ENCODE data around the gene APBB2. TPM values are rescaled to one million over a fixed set of nuclear protein-coding genes. Genes with fewer than 3 reads are reported as not detected.

Gene APBB2
- total and polyA plus RNA-seq, 2 donors (not counting 1 experiment from before 2014, with no cell fraction given), result 4.4 to 15.8 TPM

GRCh38 chr4:40966091-40966490, 248.3 kb downstream of the APBB2 start:
- ChIA-PET CTCF (no interaction called here), POLR2A (no interaction called here)
- Histone ChIP-seq H3K4me1 (ENCODE audit: control insufficient read depth in 2 of 2, insufficient read depth in 2 of 2, low read length in 2 of 2) (no peaks in the 10 kb centered on the region), H3K27me3 (replicated peaks in 1 of 4; ENCODE audit: control extremely low read depth in 1 of 4, control insufficient read depth in 3 of 4, insufficient read depth in 4 of 4, low read length in 3 of 4) (peaks cover 0 to 3% (median 0%) of the 10 kb centered on the region in 4 experiments), H3K4me3 (ENCODE audit: control extremely low read depth in 1 of 5, extremely low read depth in 1 of 5, insufficient read depth in 1 of 5, low read depth in 2 of 5, low read length in 4 of 5) (no peak overlapping the region), H4K20me1 (ENCODE audit: control insufficient read depth, insufficient read depth, low read length, poor library complexity, severe bottlenecking) (no peaks in the 10 kb centered on the region), H3K27ac (ENCODE audit: low read length in 2 of 2) (no peak overlapping the region), H3K36me3 (replicated peaks in 1 of 2; ENCODE audit: control extremely low read depth in 1 of 2, control insufficient read depth in 1 of 2, extremely low read depth in 1 of 2, insufficient read depth in 2 of 2, low read length in 1 of 2) (no peaks in the 10 kb centered on the region), H3K4me2 (replicated peaks; ENCODE audit: low read depth, low read length, poor library complexity, severe bottlenecking) (no peak overlapping the region), H2AFZ (ENCODE audit: insufficient read depth, low read depth, low read length, poor library complexity, severe bottlenecking) (no peak overlapping the region), H3K9me3 (ENCODE audit: control extremely low read depth in 1 of 3, control insufficient read depth in 2 of 3, insufficient read depth in 1 of 3, low read length in 2 of 3) (peaks cover 0 to 17% (median 0%) of the 10 kb centered on the region in 3 donors), H3K9ac (ENCODE audit: low read length) (no peak overlapping the region), H3K79me2 (ENCODE audit: control insufficient read depth, insufficient read depth, low read length) (no peaks in the 10 kb centered on the region)
- no peak for DNase-seq
- no peak for TF ChIP-seq EZH2 (IDR thresholded peaks at IDR 0.05; ENCODE audit: borderline replicate concordance, insufficient read depth, low read depth, low read length, poor library complexity, severe bottlenecking)
- no peak for TF ChIP-seq CTCF (IDR thresholded peaks at IDR 0.05)
- intact Hi-C loops (cut with micrococcal nuclease), result no loop called here
- Mint-ChIP-seq H3K27me3 (peaks cover 4% of the 10 kb centered on the region), H3K4me3 (no peak overlapping the region), H3K27ac (no peak overlapping the region), H3K4me1 (no peaks in the 10 kb centered on the region), H3K9me3 (ENCODE audit: insufficient read depth) (no peaks in the 10 kb centered on the region)
- 92% methylated on average over 3 of the region's 5 CpGs for WGBS (ENCODE audit: insufficient coverage)
- no peak for ATAC-seq (ENCODE audit: low read depth)

DNA sequence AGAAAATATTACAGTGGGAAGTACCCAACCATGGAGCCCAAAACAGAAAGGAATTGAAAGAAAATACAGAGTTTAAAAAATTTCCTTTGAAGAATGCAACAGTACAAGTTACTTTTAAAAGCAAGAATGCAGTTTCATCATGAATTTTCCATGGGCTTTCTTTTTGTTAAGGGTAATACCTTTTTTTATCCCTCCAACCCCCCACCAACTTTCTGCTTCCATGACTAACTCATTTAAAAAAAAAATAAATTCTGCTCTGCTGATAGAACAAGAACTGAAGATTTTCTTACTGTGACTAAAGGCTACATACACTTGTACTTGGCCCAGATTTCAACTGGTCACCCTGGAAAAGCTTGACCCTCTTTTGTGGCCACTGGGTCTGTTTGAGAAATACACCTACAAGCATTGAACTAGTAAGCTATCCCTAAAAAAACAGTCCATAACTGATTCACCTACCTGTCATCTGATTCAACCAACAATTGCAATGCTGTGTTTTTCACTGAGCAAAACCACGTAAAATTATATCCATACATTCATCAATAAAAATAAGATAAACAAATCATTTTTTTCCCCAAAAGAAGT, 250.4 kb downstream of the APBB2 start:
- no peaks in the 10 kb centered on the region for H3K79me2 ChIP-seq (ENCODE audit: control insufficient read depth, insufficient read depth, low read length)
- H3K4me3 Mint-ChIP-seq, result no peak overlapping the region
- no peak overlapping the region for H3K27ac Mint-ChIP-seq
- ATAC-seq (ENCODE audit: low read depth) (no peak), DNase-seq (no peak)
- no peaks in the 10 kb centered on the region for H4K20me1 ChIP-seq (ENCODE audit: control insufficient read depth, insufficient read depth, low read length, poor library complexity, severe bottlenecking)
- peaks cover 0 to 21% (median 0%) of the 10 kb centered on the region in 3 donors for H3K9me3 ChIP-seq (ENCODE audit: control extremely low read depth in 1 of 3, control insufficient read depth in 2 of 3, insufficient read depth in 1 of 3, low read length in 2 of 3)
- intact Hi-C loops (cut with micrococcal nuclease), result no loop called here
- no peaks in the 10 kb centered on the region for H3K27me3 ChIP-seq (replicated peaks in 1 of 4; ENCODE audit: control extremely low read depth in 1 of 4, control insufficient read depth in 3 of 4, insufficient read depth in 4 of 4, low read length in 3 of 4)
- TF ChIP-seq EZH2 (IDR thresholded peaks at IDR 0.05; ENCODE audit: borderline replicate concordance, insufficient read depth, low read depth, low read length, poor library complexity, severe bottlenecking) (no peak), CTCF (IDR thresholded peaks at IDR 0.05) (no peak)
- H3K9me3 Mint-ChIP-seq (ENCODE audit: insufficient read depth), result no peaks in the 10 kb centered on the region
- POLR2A ChIA-PET, result no interaction called here
- no peaks in the 10 kb centered on the region for H3K4me1 Mint-ChIP-seq
- no peak overlapping the region for H3K4me2 ChIP-seq (replicated peaks; ENCODE audit: low read depth, low read length, poor library complexity, severe bottlenecking)
- CTCF ChIA-PET, result no interaction called here
- no peak overlapping the region for H2AFZ ChIP-seq (ENCODE audit: insufficient read depth, low read depth, low read length, poor library complexity, severe bottlenecking)
- no peak overlapping the region for H3K4me3 ChIP-seq (ENCODE audit: control extremely low read depth in 1 of 5, extremely low read depth in 1 of 5, insufficient read depth in 1 of 5, low read depth in 2 of 5, low read length in 4 of 5)
- no peak overlapping the region for H3K9ac ChIP-seq (ENCODE audit: low read length)
- WGBS (ENCODE audit: insufficient coverage), result no CpG with 5 or more reads among the region's 1 CpG
- H3K27ac ChIP-seq (ENCODE audit: low read length in 2 of 2), result no peak overlapping the region
- no peaks in the 10 kb centered on the region for H3K27me3 Mint-ChIP-seq
- H3K4me1 ChIP-seq (ENCODE audit: control insufficient read depth in 2 of 2, insufficient read depth in 2 of 2, low read length in 2 of 2), result no peaks in the 10 kb centered on the region
- no peaks in the 10 kb centered on the region for H3K36me3 ChIP-seq (replicated peaks in 1 of 2; ENCODE audit: control extremely low read depth in 1 of 2, control insufficient read depth in 1 of 2, extremely low read depth in 1 of 2, insufficient read depth in 2 of 2, low read length in 1 of 2)
